ENCODE data around the gene FN3KRP.

Gene FN3KRP

DNA sequence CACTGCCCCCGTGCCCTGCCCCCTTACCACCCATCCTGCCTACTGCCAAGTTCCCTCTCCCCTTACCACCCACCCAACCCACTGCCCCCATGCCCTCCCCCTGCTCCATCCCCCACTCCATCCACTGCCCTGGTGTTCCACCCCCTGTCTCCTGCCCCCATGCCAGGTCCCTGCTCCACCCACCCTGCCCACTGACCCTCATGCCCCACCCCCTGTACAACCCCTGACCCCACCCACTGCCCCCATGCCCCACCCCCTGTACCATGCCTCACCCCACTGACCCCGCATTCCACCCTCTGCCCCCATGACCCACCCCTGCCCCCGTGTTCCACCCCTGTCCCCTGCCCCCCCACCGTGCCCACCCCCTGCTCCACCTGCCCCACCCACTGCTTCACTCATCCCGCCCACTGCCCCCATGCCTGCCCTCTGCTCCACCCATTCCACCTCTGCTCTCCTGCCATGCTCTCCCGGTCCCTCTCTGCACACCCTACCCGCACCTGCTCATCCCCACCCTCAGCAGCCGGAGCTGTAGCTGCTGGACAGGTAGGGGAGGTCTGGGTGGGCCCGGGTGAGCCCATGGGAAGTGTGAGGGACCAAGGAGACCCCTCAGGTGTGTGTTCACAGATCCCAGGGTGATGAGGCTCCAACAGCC is 7.4 kb upstream of the FN3KRP start:
- no peak overlapping the region for H3K27ac ChIP-seq
- no peak for TF ChIP-seq CTCF (IDR thresholded peaks at IDR 0.05; ENCODE audit: low read depth, low read length)

DNA sequence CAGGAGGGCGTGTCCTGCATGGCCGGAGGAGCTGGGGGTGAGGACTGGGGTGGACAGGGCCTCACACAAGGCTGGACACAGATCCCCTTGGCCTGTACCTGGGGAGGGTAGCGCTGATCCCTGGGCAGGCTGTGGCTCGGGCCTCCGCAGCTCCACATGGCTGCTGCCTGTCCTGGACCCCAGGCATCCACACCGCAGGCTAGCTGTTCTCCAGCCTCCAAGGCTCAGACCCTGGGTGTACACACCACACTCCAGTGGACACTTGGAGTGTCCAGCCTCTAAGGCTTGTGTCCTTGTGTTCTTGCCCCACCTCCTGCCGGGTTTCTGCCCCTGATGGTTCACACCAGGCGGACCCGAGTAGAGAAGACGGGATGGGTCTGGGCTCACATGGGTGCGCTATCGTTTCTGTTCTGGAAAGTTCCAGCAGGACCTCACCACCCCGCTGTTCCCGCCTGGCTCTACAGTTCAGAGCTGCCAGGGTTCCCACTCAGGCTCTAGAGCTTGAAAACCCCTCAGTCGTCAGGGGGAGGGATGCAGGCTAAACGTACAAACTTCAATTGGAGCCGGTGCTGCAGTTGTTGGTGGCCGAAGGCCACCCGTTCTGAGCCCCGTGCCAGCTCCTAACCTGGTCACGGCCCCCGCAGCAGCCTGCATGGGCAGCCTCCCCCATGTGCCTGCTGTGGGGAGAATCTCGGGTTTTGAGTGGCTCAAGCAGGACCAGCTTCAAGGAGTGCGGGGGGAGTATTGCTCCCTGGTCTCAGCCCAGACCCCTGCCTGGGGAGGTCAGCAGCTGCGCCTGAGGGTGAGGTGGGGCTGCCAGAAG is 6.6 kb upstream of the FN3KRP start:
- no peak for TF ChIP-seq CTCF (IDR thresholded peaks at IDR 0.05; ENCODE audit: low read depth, low read length)
- no peak for DNase-seq
- H3K9me3 ChIP-seq (ENCODE audit: severe bottlenecking): no peaks in the 10 kb centered on the region
- H3K27me3 ChIP-seq (ENCODE audit: insufficient read depth, low read depth, severe bottlenecking): no peaks in the 10 kb centered on the region
- H3K27ac ChIP-seq: no peak overlapping the region
- H3K36me3 ChIP-seq: no peaks in the 10 kb centered on the region
- no peak overlapping the region for H3K4me3 ChIP-seq (ENCODE audit: low read depth, low read length)

More for the DNA sequence above, 7.4 kb upstream of the FN3KRP start:
- Histone ChIP-seq H3K4me3 (ENCODE audit: low read depth, low read length) (no peak overlapping the region), H3K36me3 (no peaks in the 10 kb centered on the region), H3K27me3 (ENCODE audit: insufficient read depth, low read depth, severe bottlenecking) (no peaks in the 10 kb centered on the region), H3K9me3 (ENCODE audit: severe bottlenecking) (no peaks in the 10 kb centered on the region)
- DNase-seq: no peak

- H3K4me3 ChIP-seq (ENCODE audit: low read depth, low read length): no peak overlapping the region
- peak; percentile 64 for DNase-seq
- H3K9me3 ChIP-seq (ENCODE audit: severe bottlenecking): no peaks in the 10 kb centered on the region
- no peaks in the 10 kb centered on the region for H3K36me3 ChIP-seq
- TF ChIP-seq CTCF (IDR thresholded peaks at IDR 0.05; ENCODE audit: low read depth, low read length): peak; percentile 57
- H3K27me3 ChIP-seq (ENCODE audit: insufficient read depth, low read depth, severe bottlenecking): no peaks in the 10 kb centered on the region
- no peak overlapping the region for H3K27ac ChIP-seq
Measured at GRCh38 chr17:82710499-82711232, 5.8 kb upstream of the FN3KRP start.

- Histone ChIP-seq H3K4me3 (ENCODE audit: low read depth, low read length) (no peak overlapping the region), H3K36me3 (peaks cover 7% of the 10 kb centered on the region), H3K27me3 (ENCODE audit: insufficient read depth, low read depth, severe bottlenecking) (no peaks in the 10 kb centered on the region), H3K9me3 (ENCODE audit: severe bottlenecking) (no peaks in the 10 kb centered on the region), H3K27ac (no peak overlapping the region)
- DNase-seq: peak; percentile 47
- 0 out of 2 replicates have a peak, but pooled peaks have one; percentile 13 for TF ChIP-seq CTCF (IDR thresholded peaks at IDR 0.05; ENCODE audit: low read depth, low read length)
Measured at GRCh38 chr17:82713071-82713723, 3.3 kb upstream of the FN3KRP start.

GRCh38 chr17:82718986-82719685 is 2.6 kb downstream of the FN3KRP start:
- Histone ChIP-seq H3K27ac (no peak overlapping the region), H3K36me3 (peaks cover 64% of the 10 kb centered on the region), H3K4me3 (ENCODE audit: low read depth, low read length) (no peak overlapping the region), H3K27me3 (ENCODE audit: insufficient read depth, low read depth, severe bottlenecking) (no peaks in the 10 kb centered on the region), H3K9me3 (ENCODE audit: severe bottlenecking) (no peaks in the 10 kb centered on the region)
- no peak for DNase-seq
- no peak for TF ChIP-seq CTCF (IDR thresholded peaks at IDR 0.05; ENCODE audit: low read depth, low read length)
